NAMALWA (cell line): ENCODE results near the gene CDK14.

ENCODE experiments used
- DNase-seq: peaks from one replicate; pipeline ENCODE4 v3.0.0-alpha.2; 2015; ENCODE audit warnings: low spot score

The CDK14 gene

GRCh38 chr7:91051966-91052365, 455.8 kb downstream of the CDK14 start:
- DNase-seq: no peak

- DNase-seq: no peak
Observed at GRCh38 chr7:91054374-91054773, 458.3 kb downstream of the CDK14 start.

- no peak for DNase-seq
Observed at GRCh38 chr7:91055219-91055618, 459.1 kb downstream of the CDK14 start.

GRCh38 chr7:91062713-91063112, 466.6 kb downstream of the CDK14 start:
- DNase-seq: no peak

GRCh38 chr7:91064052-91064451, 467.9 kb downstream of the CDK14 start:
- DNase-seq: no peak

- DNase-seq: no peak
Observed at GRCh38 chr7:91064938-91065337, 468.8 kb downstream of the CDK14 start.

GRCh38 chr7:91066627-91067026, 470.5 kb downstream of the CDK14 start:
- DNase-seq: no peak

GRCh38 chr7:91067242-91067641, 471.1 kb downstream of the CDK14 start:
- DNase-seq: no peak

GRCh38 chr7:91068136-91068795, 472.1 kb downstream of the CDK14 start:
- DNase-seq: no peak

- DNase-seq: no peak
Observed at GRCh38 chr7:91069146-91069545, 473.0 kb downstream of the CDK14 start.

GRCh38 chr7:91079487-91079886, 483.4 kb downstream of the CDK14 start:
- no peak for DNase-seq

- DNase-seq: no peak
Observed at GRCh38 chr7:91080351-91080750, 484.2 kb downstream of the CDK14 start.

GRCh38 chr7:91082038-91082437, 485.9 kb downstream of the CDK14 start:
- no peak for DNase-seq

- DNase-seq: peak; percentile 50
Observed at GRCh38 chr7:91082852-91083495, 486.9 kb downstream of the CDK14 start.

- DNase-seq: no peak
Observed at GRCh38 chr7:91083855-91084644, 487.9 kb downstream of the CDK14 start.

- DNase-seq: no peak
Observed at GRCh38 chr7:91085175-91085574, 489.1 kb downstream of the CDK14 start.

- DNase-seq: no peak
Observed at GRCh38 chr7:91086200-91086599, 490.1 kb downstream of the CDK14 start.

GRCh38 chr7:91088156-91088555, 492.0 kb downstream of the CDK14 start:
- DNase-seq: no peak

- DNase-seq: no peak
Observed at GRCh38 chr7:91088691-91089090, 492.6 kb downstream of the CDK14 start.

- DNase-seq: peak; percentile 73
Observed at GRCh38 chr7:91089382-91089963, 493.4 kb downstream of the CDK14 start.

- no peak for DNase-seq
Observed at GRCh38 chr7:91090684-91091083, 494.6 kb downstream of the CDK14 start.

- no peak for DNase-seq
Observed at GRCh38 chr7:91091631-91092030, 495.5 kb downstream of the CDK14 start.

- no peak for DNase-seq
Observed at GRCh38 chr7:91093181-91093580, 497.1 kb downstream of the CDK14 start.
